ENCODE measurements around the gene RIOK3.
"Not testable (repeated sequence)": the region's sequence is repeated elsewhere in the genome, so short reads cannot be mapped to it uniquely, and the experiment has no call there.

Gene RIOK3

GRCh38 chr18:23499291-23499781 is 46.2 kb downstream of the RIOK3 start:
- DNase-seq, result no peak

- DNase-seq, result no peak
Measured at GRCh38 chr18:23501626-23502025, 48.5 kb downstream of the RIOK3 start.

GRCh38 chr18:23502516-23503037 is 49.5 kb downstream of the RIOK3 start:
- no peak for DNase-seq

- DNase-seq, result peak; percentile 90
Measured at GRCh38 chr18:23503038-23503962, 50.2 kb downstream of the RIOK3 start, which contains the start of gene RMC1. Gene RMC1, plus strand, starts transcription at chr18:23503511. Its CDS starts 108 bp downstream, at chr18:23503619.

GRCh38 chr18:23503963-23504344 is 50.9 kb downstream of the RIOK3 start:
- peak; percentile 14 for DNase-seq

GRCh38 chr18:23504720-23505119 is 51.6 kb downstream of the RIOK3 start:
- no peak for DNase-seq

GRCh38 chr18:23506393-23506792 is 53.3 kb downstream of the RIOK3 start:
- no peak for DNase-seq

- DNase-seq, result not testable (repeated sequence)
Measured at GRCh38 chr18:23510923-23511322, 57.8 kb downstream of the RIOK3 start.

- DNase-seq, result not testable (repeated sequence)
Measured at GRCh38 chr18:23512216-23512615, 59.1 kb downstream of the RIOK3 start.

GRCh38 chr18:23512641-23513040 is 59.6 kb downstream of the RIOK3 start:
- DNase-seq, result no peak

GRCh38 chr18:23515911-23516546 is 62.9 kb downstream of the RIOK3 start:
- DNase-seq, result peak; percentile 83

- DNase-seq, result no peak
Measured at GRCh38 chr18:23519734-23520133, 66.6 kb downstream of the RIOK3 start.

- DNase-seq, result no peak
Measured at GRCh38 chr18:23521271-23521670, 68.2 kb downstream of the RIOK3 start.

- no peak for DNase-seq
Measured at GRCh38 chr18:23521907-23522306, 68.8 kb downstream of the RIOK3 start.

GRCh38 chr18:23523429-23524212 is 70.5 kb downstream of the RIOK3 start:
- no peak for DNase-seq

- DNase-seq, result no peak
Measured at GRCh38 chr18:23524213-23524707, 71.2 kb downstream of the RIOK3 start.

- DNase-seq, result no peak
Measured at GRCh38 chr18:23526501-23527063, 73.5 kb downstream of the RIOK3 start.

- peak; percentile 14 for DNase-seq
Measured at GRCh38 chr18:23528580-23529472, 75.7 kb downstream of the RIOK3 start.

GRCh38 chr18:23529604-23530003 is 76.5 kb downstream of the RIOK3 start:
- no peak for DNase-seq

GRCh38 chr18:23530195-23530594 is 77.1 kb downstream of the RIOK3 start:
- DNase-seq, result no peak

GRCh38 chr18:23531912-23532311 is 78.8 kb downstream of the RIOK3 start:
- DNase-seq, result no peak

All from hematopoietic multipotent progenitor cell treated with erythropoietin and hydrocortisone succinate and interleukin-3 and kit ligand, for 8 days (in vitro differentiated cells).